ENCODE results near the gene ZNF468. TPM values are rescaled to one million over a fixed set of nuclear protein-coding genes. Genes with fewer than 3 reads are reported as not detected.
"Not testable (repeated sequence)": the region's sequence is repeated elsewhere in the genome, so short reads cannot be mapped to it uniquely, and the experiment has no call there.

The ZNF468 gene
- total RNA-seq, 1 donor from 2014 or later = 37.2 TPM

GRCh38 chr19:52825765-52826164, 31.7 kb downstream of the ZNF468 start:
- DNase-seq (ENCODE audit: low spot score) = no peak

GRCh38 chr19:52823676-52824075, 33.7 kb downstream of the ZNF468 start:
- DNase-seq (ENCODE audit: low spot score) = no peak

GRCh38 chr19:52821204-52821960, 36.0 kb downstream of the ZNF468 start, which contains the start of gene ZNF28:
Gene ZNF28, minus strand, starts transcription at chr19:52821633. Its CDS starts 3,675 bp downstream, at chr19:52817958.
- DNase-seq (ENCODE audit: low spot score) = peak; percentile 71

GRCh38 chr19:52820472-52821203, 36.8 kb downstream of the ZNF468 start:
- peak; percentile 10 for DNase-seq (ENCODE audit: low spot score)

- DNase-seq (ENCODE audit: low spot score) = no peak
Measured at GRCh38 chr19:52809801-52810200, 47.6 kb downstream of the ZNF468 start.

- DNase-seq (ENCODE audit: low spot score) = not testable (repeated sequence)
Measured at GRCh38 chr19:52799950-52800640, 57.3 kb downstream of the ZNF468 start.

GRCh38 chr19:52789440-52789839, 68.0 kb downstream of the ZNF468 start:
- DNase-seq (ENCODE audit: low spot score) = no peak

Other genes with a start within 250 kb of the ZNF468 start
- gene ZNF83, start 219.3 kb downstream of the ZNF468 start, total RNA-seq = 80.9 TPM
- 29.6 TPM for gene ZNF611, start 122.6 kb downstream of the ZNF468 start, total RNA-seq
- gene ZNF600, start 70.8 kb downstream of the ZNF468 start, total RNA-seq = 18.1 TPM
- gene ZNF28, start 36.0 kb downstream of the ZNF468 start, total RNA-seq = 27.9 TPM
- gene ZNF320, start 40.0 kb upstream of the ZNF468 start, total RNA-seq = 39.9 TPM
- gene ZNF888, start 65.8 kb upstream of the ZNF468 start, total RNA-seq = 39.0 TPM
- gene ZNF816, start 105.3 kb upstream of the ZNF468 start, total RNA-seq = 26.8 TPM
- gene ERVV-1, start 156.3 kb upstream of the ZNF468 start, total RNA-seq = not detected
- not detected for gene ERVV-2, start 187.1 kb upstream of the ZNF468 start, total RNA-seq
- 66.8 TPM for gene ZNF160, start 245.8 kb upstream of the ZNF468 start, total RNA-seq

Measured in mucosa of gallbladder (tissue), 1 donor.